ENCODE data around the gene MMP13. TPM values are rescaled to one million over a fixed set of nuclear protein-coding genes. Genes with fewer than 3 reads are reported as not detected.
A peak's percentile ranks its signal among the peaks of the same experiment; 100 is the strongest.
"Not testable (repeated sequence)": the region's sequence is repeated elsewhere in the genome, so short reads cannot be mapped to it uniquely, and the experiment has no call there.

The MMP13 gene
- total RNA-seq, 1 experiment from 2014 or later = not detected

- H3K27me3 Mint-ChIP-seq (ENCODE audit: low read depth); H2BK120ac ChIP-seq (ENCODE audit: low read depth, low read length, poor library complexity, severe bottlenecking); H4K20me1 ChIP-seq (ENCODE audit: control insufficient read depth, insufficient read depth, insufficient read length); H3K27ac Mint-ChIP-seq; H3K79me1 ChIP-seq (ENCODE audit: insufficient read depth, low read depth, low read length, poor library complexity, severe bottlenecking); H2BK15ac ChIP-seq (ENCODE audit: low read depth, low read length); H4K8ac ChIP-seq (replicated peaks; ENCODE audit: insufficient read length, low read depth, low read length); H3K4ac ChIP-seq (ENCODE audit: low read depth, low read length); H2BK20ac ChIP-seq (ENCODE audit: low read depth, low read length, poor library complexity, severe bottlenecking); H3K4me1 ChIP-seq (ENCODE audit: insufficient read depth, low read length); H3K9ac ChIP-seq (ENCODE audit: extremely low read depth, insufficient read length, low read length); H3K9me3 ChIP-seq (ENCODE audit: control insufficient read depth, low read depth, low read length); H3K14ac ChIP-seq (ENCODE audit: insufficient read depth, low read length); H3K4me3 Mint-ChIP-seq; H3K23ac ChIP-seq (ENCODE audit: insufficient read length, low read depth, low read length); H2AFZ ChIP-seq (ENCODE audit: low read length); H3K4me2 ChIP-seq (ENCODE audit: insufficient read depth, insufficient read length, low read length); H3K27me3 ChIP-seq (ENCODE audit: insufficient read depth, low read length); H3K9me3 Mint-ChIP-seq; H3K56ac ChIP-seq (ENCODE audit: insufficient read length, low read depth, low read length); H3K79me2 ChIP-seq (ENCODE audit: insufficient read depth, low read length); H3K27ac ChIP-seq (ENCODE audit: insufficient read length, low read depth, low read length); H4K5ac ChIP-seq (ENCODE audit: insufficient read length, low read depth, low read length); H3T11ph ChIP-seq (ENCODE audit: low read length); DNase-seq; H3K36me3 Mint-ChIP-seq (ENCODE audit: insufficient read depth in 1 of 3, low read depth in 3 of 3); H3K4me1 Mint-ChIP-seq; H4K91ac ChIP-seq (ENCODE audit: insufficient read length, low read depth, low read length); H2BK12ac ChIP-seq (ENCODE audit: insufficient read length, low read depth, low read length); H3K23me2 ChIP-seq (ENCODE audit: insufficient read length, low read depth, low read length, poor library complexity, severe bottlenecking); H2AK5ac ChIP-seq (ENCODE audit: insufficient read length, low read length); H2BK5ac ChIP-seq (ENCODE audit: insufficient read length, low read length): not testable (repeated sequence)
- H3K18ac ChIP-seq (ENCODE audit: insufficient read length, low read depth, low read length) = peak overlapping the region; percentile 48
- no CpG with 5 or more reads among the region's 5 CpGs for WGBS (ENCODE audit: extremely low coverage, insufficient read length, low lambda C conversion rate)
Measured at GRCh38 chr11:102903895-102904294, 51.6 kb downstream of the MMP13 start.

Measured in H9 (cell line).